ENCODE results near the gene ATXN1.

The ATXN1 gene

DNA sequence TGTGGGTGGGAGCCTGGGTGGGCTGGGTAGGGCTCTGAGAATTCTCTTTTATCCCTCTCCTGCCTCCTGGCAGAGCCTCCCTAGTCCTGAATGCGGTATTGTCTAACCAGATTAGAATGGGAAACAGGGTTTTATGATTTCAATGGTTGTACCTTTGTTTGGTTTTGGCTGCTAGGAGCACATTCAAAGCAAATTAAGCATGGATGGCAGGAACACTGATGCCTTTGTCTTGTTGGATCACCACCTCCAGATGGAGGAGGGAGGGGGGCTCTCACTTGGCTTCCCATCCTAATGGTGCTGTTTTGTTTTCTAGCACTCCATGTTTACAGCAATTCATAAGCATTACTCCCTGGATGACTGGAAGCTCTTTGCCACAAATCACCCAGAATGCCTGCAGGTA lies 511.3 kb downstream of the ATXN1 start:
- DNase-seq (ENCODE audit: low spot score): no peak

Data from ecto neural progenitor cell (in vitro differentiated cells).